AG10803 (cell line): ENCODE data around the gene EGFLAM.

ENCODE experiments used
- DNase-seq: peaks from one replicate; pipeline ENCODE4 v3.0.0; 2010; ENCODE audit warnings: low read depth
- H3K4me3 ChIP-seq: 2 replicates; pipeline ENCODE4 v1.5.1; 2011; ENCODE audit warnings: mild to moderate bottlenecking, low read length, control low read depth
- CTCF ChIP-seq: conservative IDR thresholded peaks from 2 replicates; pipeline ENCODE4 v1.5.1; 2011; ENCODE audit warnings: mild to moderate bottlenecking, low read length, control low read depth, inconsistent platforms

Gene EGFLAM

GRCh38 chr5:38380537-38380936, 122.2 kb downstream of the EGFLAM start:
- H3K4me3 ChIP-seq, result no peak overlapping the region
- no peak for TF ChIP-seq CTCF
- DNase-seq, result no peak

GRCh38 chr5:38381361-38381760, 123.0 kb downstream of the EGFLAM start:
- TF ChIP-seq CTCF, result no peak
- DNase-seq, result peak; percentile 29
- no peak overlapping the region for H3K4me3 ChIP-seq

- DNase-seq, result peak; percentile 64
- TF ChIP-seq CTCF, result peak; percentile 93
- H3K4me3 ChIP-seq, result no peak overlapping the region
These were observed 124.5 kb downstream of the EGFLAM start for GRCh38 chr5:38382898-38383297.

GRCh38 chr5:38383701-38384100, 125.3 kb downstream of the EGFLAM start:
- no peak for TF ChIP-seq CTCF
- no peak for DNase-seq
- no peak overlapping the region for H3K4me3 ChIP-seq

- TF ChIP-seq CTCF, result no peak
- no peak for DNase-seq
- H3K4me3 ChIP-seq, result no peak overlapping the region
These were observed 126.0 kb downstream of the EGFLAM start for GRCh38 chr5:38384396-38384795.

- DNase-seq, result no peak
- no peak overlapping the region for H3K4me3 ChIP-seq
- no peak for TF ChIP-seq CTCF
These were observed 128.8 kb downstream of the EGFLAM start for GRCh38 chr5:38387161-38387560.

GRCh38 chr5:38393636-38394035, 135.3 kb downstream of the EGFLAM start:
- no peak overlapping the region for H3K4me3 ChIP-seq
- no peak for DNase-seq
- no peak for TF ChIP-seq CTCF
